ENCODE results near the gene ARF1.

ARF1 gene

DNA sequence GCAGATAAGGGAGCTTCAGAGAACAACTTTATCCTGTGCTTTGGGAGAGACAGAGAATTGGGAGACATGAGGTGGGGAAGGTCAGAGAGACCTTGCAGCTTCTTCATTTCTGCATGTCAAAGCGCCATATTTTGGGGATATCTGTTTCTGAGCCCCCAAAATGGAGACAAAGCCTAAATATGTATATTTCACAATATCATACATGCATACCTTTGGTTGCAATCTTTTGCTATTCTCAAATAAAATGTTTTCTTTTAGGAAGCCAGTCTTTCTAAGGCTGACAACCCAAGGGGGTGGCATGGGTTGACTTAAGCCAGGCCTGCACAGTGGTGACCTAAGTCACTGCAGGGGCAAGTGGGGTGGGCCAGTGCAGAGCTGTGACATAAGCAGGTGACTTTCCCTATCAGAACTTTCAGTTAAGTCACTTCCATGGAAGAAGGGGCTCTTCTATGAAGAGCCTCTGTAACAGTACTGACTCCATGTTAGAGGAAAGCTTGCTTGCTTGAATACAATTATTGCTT lies 40.5 kb downstream of the ARF1 start:
- Mint-ChIP-seq H3K4me1 (ENCODE audit: low read depth) (peaks cover 9% of the 10 kb centered on the region), H3K9me3 (peaks cover 2% of the 10 kb centered on the region), H3K36me3 (ENCODE audit: low read depth) (peaks cover 2% of the 10 kb centered on the region), H3K27me3 (no peaks in the 10 kb centered on the region), H3K4me3 (no peak overlapping the region), H3K27ac (no peak overlapping the region)
- DNase-seq, result no peak

DNA sequence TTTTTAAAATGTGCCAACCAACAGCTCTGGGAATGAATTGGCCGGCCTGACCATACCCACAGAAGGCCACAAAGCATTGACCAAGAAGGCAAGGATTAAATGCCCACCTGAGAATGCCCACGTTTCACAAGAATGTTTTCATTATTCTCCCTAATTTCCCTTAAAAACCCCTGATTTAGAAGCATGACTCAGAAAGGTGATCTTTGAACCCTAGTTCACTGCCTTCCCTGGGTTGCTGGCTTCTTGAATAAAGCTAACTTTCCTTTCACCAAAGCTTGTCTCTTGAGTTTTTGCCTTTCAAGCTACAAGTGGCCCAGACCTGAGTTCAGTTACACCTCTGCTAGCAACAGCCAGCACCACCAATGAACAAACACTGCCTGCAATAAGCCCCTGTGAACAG lies 41.0 kb downstream of the ARF1 start:
- H3K4me3 Mint-ChIP-seq, result no peak overlapping the region
- H3K36me3 Mint-ChIP-seq (ENCODE audit: low read depth), result no peaks in the 10 kb centered on the region
- H3K27ac Mint-ChIP-seq, result no peak overlapping the region
- peaks cover 9% of the 10 kb centered on the region for H3K4me1 Mint-ChIP-seq (ENCODE audit: low read depth)
- no peaks in the 10 kb centered on the region for H3K27me3 Mint-ChIP-seq
- no peak for DNase-seq
- H3K9me3 Mint-ChIP-seq, result no peaks in the 10 kb centered on the region

- Mint-ChIP-seq H3K4me1 (ENCODE audit: low read depth) (peaks cover 9% of the 10 kb centered on the region), H3K36me3 (ENCODE audit: low read depth) (no peaks in the 10 kb centered on the region), H3K4me3 (no peak overlapping the region), H3K9me3 (no peaks in the 10 kb centered on the region), H3K27ac (no peak overlapping the region), H3K27me3 (peaks cover 5% of the 10 kb centered on the region)
- DNase-seq, result no peak
Observed at GRCh38 chr1:228125185-228125584, 42.7 kb downstream of the ARF1 start.

DNA sequence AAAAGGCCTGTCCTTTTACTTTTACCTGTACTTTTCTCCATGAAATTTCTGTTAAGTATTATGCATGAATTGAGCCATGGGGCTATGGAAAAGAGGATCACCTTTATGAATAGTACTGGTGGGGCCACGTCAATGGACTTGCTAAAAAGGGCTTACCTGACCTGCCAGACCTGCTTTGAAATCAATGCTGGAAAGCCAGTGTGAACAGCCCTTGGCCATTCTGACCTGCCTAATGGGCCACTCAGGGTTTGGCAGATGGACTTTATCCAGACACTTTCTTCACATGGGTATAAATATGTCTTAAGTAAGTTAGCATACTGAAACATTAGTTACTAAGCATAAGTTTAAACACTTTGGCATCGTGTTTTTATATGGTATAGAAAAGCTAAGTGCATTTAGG lies 49.3 kb downstream of the ARF1 start:
- peaks cover 11% of the 10 kb centered on the region for H3K27me3 Mint-ChIP-seq
- no peak overlapping the region for H3K4me3 Mint-ChIP-seq
- no peaks in the 10 kb centered on the region for H3K9me3 Mint-ChIP-seq
- H3K36me3 Mint-ChIP-seq (ENCODE audit: low read depth), result no peaks in the 10 kb centered on the region
- DNase-seq, result no peak
- no peak overlapping the region for H3K27ac Mint-ChIP-seq
- H3K4me1 Mint-ChIP-seq (ENCODE audit: low read depth), result peaks cover 5% of the 10 kb centered on the region

DNA sequence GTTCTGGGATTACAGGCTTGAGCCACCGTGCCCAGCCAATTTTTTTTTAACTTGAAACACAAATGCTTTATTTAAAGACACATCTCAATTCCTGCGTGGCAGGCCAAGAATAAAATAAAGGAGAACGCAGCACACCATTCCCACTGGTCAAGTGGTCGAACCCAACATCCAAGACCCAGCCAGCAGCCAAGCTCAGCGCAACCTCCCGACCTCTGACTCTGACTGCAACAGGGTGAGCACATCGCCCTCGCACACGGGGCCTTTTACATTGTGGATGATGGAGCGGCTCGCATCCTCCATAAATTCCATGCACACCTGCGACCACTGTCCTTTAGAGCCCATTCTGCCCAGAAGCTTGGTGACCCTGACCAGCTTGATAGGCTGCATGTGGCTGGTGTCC lies 52.1 kb downstream of the ARF1 start:
- Mint-ChIP-seq H3K9me3 (no peaks in the 10 kb centered on the region), H3K27ac (no peak overlapping the region), H3K4me3 (no peak overlapping the region), H3K4me1 (ENCODE audit: low read depth) (peaks cover 9% of the 10 kb centered on the region), H3K27me3 (peaks cover 9% of the 10 kb centered on the region), H3K36me3 (ENCODE audit: low read depth) (peaks cover 1% of the 10 kb centered on the region)
- no peak for DNase-seq

DNA sequence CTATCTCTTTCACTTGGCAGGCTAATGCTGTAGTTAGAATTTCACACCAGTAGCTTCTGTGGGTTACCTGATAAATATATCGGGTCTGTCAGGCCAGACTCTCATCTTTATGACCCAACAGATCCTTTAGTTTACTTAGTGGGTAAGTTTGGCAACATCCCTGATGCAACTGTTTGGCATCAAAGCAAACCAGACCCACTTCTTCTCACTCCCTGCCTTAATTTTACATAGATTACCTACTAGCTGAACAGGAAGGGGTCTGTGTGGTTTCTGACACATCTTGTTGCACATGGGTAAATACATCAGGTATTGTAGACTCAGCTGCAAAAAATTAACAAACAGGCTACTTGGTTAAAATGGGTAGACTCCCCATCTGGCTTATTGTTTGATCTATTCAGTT lies 54.4 kb downstream of the ARF1 start:
- no peak for DNase-seq
- H3K4me1 Mint-ChIP-seq (ENCODE audit: low read depth), result peaks cover 11% of the 10 kb centered on the region
- no peak overlapping the region for H3K27ac Mint-ChIP-seq
- peaks cover 18% of the 10 kb centered on the region for H3K36me3 Mint-ChIP-seq (ENCODE audit: low read depth)
- no peaks in the 10 kb centered on the region for H3K27me3 Mint-ChIP-seq
- H3K9me3 Mint-ChIP-seq, result no peaks in the 10 kb centered on the region
- no peak overlapping the region for H3K4me3 Mint-ChIP-seq

DNA sequence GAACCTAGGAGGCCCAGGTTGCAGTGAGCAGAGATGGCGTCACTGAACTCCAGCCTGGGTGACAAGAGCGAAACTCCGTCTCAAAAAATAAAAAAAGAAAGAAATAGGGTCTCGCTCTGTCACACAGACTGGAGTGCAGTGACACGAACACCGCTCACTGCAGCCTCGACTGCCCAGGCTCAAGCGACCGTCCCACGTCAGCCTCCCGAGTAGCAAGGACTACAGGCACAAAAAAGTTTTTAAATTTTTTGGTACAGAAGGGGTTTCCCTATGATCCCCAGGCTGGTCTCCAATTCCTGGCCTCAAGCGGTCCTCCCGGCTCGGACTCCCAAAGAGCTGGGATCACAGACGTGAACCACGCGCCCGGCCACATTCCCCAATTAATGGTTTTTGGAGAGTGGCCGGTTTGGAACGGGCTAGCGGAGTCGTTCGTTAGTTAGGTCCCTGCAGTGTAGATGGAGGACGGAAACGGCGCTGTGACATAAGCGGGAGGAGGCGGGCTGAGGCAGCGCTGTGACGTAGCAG lies 57.0 kb downstream of the ARF1 start:
- Mint-ChIP-seq H3K9me3 (no peaks in the 10 kb centered on the region), H3K27me3 (no peaks in the 10 kb centered on the region), H3K4me1 (ENCODE audit: low read depth) (peaks cover 35% of the 10 kb centered on the region), H3K27ac (peak overlapping the region; percentile 98), H3K4me3 (peak overlapping the region; percentile 99), H3K36me3 (ENCODE audit: low read depth) (peaks cover 41% of the 10 kb centered on the region)
- DNase-seq, result no peak

DNA sequence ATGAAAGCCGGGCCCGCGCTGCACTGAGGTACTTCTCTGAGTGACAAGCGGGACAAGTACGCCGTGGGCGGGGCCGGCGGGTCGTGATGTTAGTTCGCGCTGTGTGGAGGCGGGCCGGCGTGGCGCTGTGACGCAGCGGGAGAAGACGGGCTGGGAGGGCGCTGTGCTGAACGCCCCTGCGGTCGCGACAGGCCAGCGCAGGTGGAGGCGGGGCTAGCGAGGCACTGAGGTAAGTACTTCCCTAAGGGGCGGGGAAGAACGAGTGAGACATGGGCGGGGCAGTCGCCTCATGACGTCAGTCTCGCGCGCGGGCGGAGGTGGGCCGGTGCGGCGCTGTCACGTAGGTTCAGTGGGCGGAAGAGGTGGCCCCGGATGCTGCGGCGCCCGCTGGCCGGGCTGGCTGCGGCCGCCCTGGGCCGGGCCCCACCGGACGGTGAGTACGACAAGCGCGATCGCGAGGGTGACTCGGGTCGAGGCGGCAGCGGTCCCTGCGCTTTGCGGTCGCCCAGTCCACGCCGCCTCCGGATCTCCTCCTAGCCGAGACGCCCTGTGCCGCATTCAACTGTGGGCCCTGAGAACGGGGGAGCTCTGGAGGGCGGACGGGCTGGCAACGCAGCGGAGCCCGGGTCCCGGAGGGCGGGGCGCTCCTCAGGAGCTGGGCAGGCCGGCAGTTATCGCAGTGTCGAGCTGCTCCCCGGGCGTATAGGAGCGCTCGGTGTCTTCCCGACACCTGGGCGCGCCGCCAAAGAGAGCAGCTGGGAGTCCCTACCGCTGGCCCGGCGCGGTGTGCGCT lies 57.6 kb downstream of the ARF1 start, which contains the start of gene GUK1:
TSS of gene GUK1 (plus strand) at position 349 of the 793 bp plus-strand sequence. CDS start at position 373, 24 bp downstream.
- Mint-ChIP-seq H3K27ac (peak within 1 kb of the TSS; percentile 98), H3K4me3 (peak within 1 kb of the TSS; percentile 99), H3K27me3 (no peaks in the 10 kb centered on the region), H3K36me3 (ENCODE audit: low read depth) (peaks cover 44% of the 10 kb centered on the region), H3K9me3 (no peaks in the 10 kb centered on the region), H3K4me1 (ENCODE audit: low read depth) (peaks cover 35% of the 10 kb centered on the region)
- peak; percentile 100 for DNase-seq

DNA sequence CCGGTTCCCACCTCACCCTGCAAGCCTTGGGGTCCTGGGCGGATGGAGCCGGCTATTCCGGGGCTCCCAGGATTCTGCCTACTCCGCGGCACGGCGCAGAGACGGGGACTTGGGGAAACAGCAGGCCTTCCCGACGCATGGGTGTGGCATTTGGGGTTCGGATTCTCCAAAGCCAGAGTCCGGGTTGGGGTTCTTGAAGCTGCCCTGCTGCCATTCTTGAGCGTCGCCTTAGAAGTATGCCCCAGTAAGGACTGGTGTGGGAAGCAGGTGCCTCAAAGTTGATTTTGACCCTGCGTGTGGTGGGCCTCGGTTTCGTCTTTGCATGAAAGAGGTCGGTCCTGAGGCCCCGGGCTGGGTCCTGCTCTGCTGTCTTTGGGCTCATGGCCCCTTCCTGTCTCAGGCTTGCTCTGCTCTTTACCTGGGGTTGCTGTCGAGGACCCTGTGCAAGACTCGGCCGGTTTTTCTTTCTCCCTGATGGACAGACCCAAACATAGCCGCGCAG lies 58.3 kb downstream of the ARF1 start:
- Mint-ChIP-seq H3K36me3 (ENCODE audit: low read depth) (peaks cover 48% of the 10 kb centered on the region), H3K27ac (peak overlapping the region; percentile 98), H3K9me3 (no peaks in the 10 kb centered on the region), H3K27me3 (no peaks in the 10 kb centered on the region), H3K4me1 (ENCODE audit: low read depth) (peaks cover 35% of the 10 kb centered on the region), H3K4me3 (peak overlapping the region; percentile 99)
- peak; percentile 58 for DNase-seq

DNA sequence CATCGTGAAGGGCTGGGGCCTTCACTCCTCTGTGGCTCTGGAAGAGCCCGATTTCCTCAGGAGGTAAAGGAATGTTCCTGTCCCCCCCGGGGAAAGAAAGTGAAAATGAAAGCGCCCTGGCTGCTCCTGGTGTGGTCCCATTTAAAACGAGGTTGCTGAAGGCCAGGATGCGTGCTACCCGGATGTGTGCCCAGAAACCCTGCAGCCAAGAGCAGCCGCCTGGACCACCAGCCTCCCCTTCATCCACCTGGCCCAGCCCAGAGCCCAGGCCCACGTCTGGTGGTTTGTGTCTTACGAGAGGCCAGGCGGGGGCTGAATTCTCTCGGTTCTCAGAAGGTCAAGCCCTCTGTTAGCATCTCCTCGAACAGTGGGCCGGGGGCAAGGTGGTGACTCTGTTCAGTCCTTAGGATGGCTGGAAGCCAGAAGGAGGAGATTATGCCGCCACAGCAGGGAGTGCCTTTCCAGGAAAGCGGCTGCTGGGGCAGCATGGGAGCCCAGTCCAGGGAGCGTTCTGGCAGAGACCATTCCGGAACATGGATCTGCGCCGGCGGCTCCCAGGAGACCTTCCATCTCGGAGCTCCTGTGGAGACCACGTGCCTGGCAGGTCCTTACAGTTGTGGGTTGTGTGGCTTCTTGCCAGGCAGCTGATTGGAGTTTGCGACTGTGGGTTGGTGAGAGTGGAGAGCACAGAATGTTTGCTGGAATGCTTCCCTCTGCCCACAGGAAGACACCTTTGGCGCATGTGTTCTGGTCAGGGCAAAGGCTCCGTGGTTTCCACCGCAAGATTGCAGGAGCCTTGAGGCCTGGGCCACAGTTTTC lies 58.9 kb downstream of the ARF1 start:
- Mint-ChIP-seq H3K27ac (peak overlapping the region; percentile 98), H3K4me3 (peak overlapping the region; percentile 99), H3K9me3 (no peaks in the 10 kb centered on the region), H3K36me3 (ENCODE audit: low read depth) (peaks cover 55% of the 10 kb centered on the region), H3K4me1 (ENCODE audit: low read depth) (peaks cover 35% of the 10 kb centered on the region), H3K27me3 (no peaks in the 10 kb centered on the region)
- no peak for DNase-seq

GRCh38 chr1:228142155-228142691 lies 59.7 kb downstream of the ARF1 start:
- Mint-ChIP-seq H3K27ac (peak overlapping the region; percentile 98), H3K27me3 (no peaks in the 10 kb centered on the region), H3K36me3 (ENCODE audit: low read depth) (peaks cover 62% of the 10 kb centered on the region), H3K9me3 (no peaks in the 10 kb centered on the region), H3K4me1 (ENCODE audit: low read depth) (peaks cover 36% of the 10 kb centered on the region), H3K4me3 (peak overlapping the region; percentile 99)
- DNase-seq, result peak; percentile 32

- H3K27me3 Mint-ChIP-seq, result no peaks in the 10 kb centered on the region
- H3K4me1 Mint-ChIP-seq (ENCODE audit: low read depth), result peaks cover 35% of the 10 kb centered on the region
- DNase-seq, result no peak
- H3K9me3 Mint-ChIP-seq, result no peaks in the 10 kb centered on the region
- H3K36me3 Mint-ChIP-seq (ENCODE audit: low read depth), result peaks cover 67% of the 10 kb centered on the region
- H3K27ac Mint-ChIP-seq, result peak overlapping the region; percentile 98
- peak overlapping the region; percentile 99 for H3K4me3 Mint-ChIP-seq
Observed at GRCh38 chr1:228142701-228143136, 60.2 kb downstream of the ARF1 start.

GRCh38 chr1:228143480-228144192 lies 61.1 kb downstream of the ARF1 start:
- no peaks in the 10 kb centered on the region for H3K9me3 Mint-ChIP-seq
- peak overlapping the region; percentile 98 for H3K27ac Mint-ChIP-seq
- no peak for DNase-seq
- H3K4me3 Mint-ChIP-seq, result peak overlapping the region; percentile 99
- peaks cover 74% of the 10 kb centered on the region for H3K36me3 Mint-ChIP-seq (ENCODE audit: low read depth)
- H3K27me3 Mint-ChIP-seq, result no peaks in the 10 kb centered on the region
- peaks cover 35% of the 10 kb centered on the region for H3K4me1 Mint-ChIP-seq (ENCODE audit: low read depth)

Data from activated T-cell treated with anti-CD3 and anti-CD28 coated beads, Interleukin-2, amount 50 U/mL, for 24 hours (primary cell).